PFSK-1 (cell line): Measurements from ENCODE around the gene VAV3.

Source experiments
- POLR2AphosphoS5 ChIP-seq: IDR thresholded peaks from 2 replicates; pipeline ENCODE4 v1.6.1; 2012; ENCODE audit warnings: low read depth, mild to moderate bottlenecking, control low read depth, low read length, moderate library complexity
- TF ChIP-seq, protein P1 (sequence below), 2 experiments: IDR thresholded peaks; 2 replicates each; pipeline versions ENCODE4 v1.6.1 to v1.8.0; 2011 to 2012; ENCODE audit warnings: low read depth in 2 of 2, low read length in 2 of 2, control low read depth in 1 of 2, inconsistent platforms in 1 of 2, mild to moderate bottlenecking in 1 of 2, moderate library complexity in 1 of 2; ENCODE audit not compliant: insufficient read depth in 1 of 2

DNA sequence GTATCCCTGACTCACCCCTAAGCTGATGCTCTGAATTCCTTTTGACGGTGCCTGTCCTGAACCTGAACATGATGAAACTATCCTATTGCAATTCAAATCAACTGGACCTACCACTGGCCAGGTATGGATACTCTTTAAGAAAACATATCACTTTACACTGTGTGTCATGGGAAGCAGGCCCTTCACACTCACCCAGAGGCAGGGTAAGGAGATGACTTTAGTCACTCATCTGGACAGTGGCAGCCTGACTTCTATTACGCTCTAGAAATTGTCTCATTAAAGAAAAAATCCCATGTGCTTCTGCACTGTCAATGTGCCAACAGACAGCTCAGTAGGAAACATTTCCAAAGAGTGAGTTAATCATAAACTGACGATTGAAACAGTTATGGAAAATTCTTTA is 94.3 kb downstream of the VAV3 start:
- TF ChIP-seq POLR2AphosphoS5 = no peak
- TF ChIP-seq, protein P1, sequence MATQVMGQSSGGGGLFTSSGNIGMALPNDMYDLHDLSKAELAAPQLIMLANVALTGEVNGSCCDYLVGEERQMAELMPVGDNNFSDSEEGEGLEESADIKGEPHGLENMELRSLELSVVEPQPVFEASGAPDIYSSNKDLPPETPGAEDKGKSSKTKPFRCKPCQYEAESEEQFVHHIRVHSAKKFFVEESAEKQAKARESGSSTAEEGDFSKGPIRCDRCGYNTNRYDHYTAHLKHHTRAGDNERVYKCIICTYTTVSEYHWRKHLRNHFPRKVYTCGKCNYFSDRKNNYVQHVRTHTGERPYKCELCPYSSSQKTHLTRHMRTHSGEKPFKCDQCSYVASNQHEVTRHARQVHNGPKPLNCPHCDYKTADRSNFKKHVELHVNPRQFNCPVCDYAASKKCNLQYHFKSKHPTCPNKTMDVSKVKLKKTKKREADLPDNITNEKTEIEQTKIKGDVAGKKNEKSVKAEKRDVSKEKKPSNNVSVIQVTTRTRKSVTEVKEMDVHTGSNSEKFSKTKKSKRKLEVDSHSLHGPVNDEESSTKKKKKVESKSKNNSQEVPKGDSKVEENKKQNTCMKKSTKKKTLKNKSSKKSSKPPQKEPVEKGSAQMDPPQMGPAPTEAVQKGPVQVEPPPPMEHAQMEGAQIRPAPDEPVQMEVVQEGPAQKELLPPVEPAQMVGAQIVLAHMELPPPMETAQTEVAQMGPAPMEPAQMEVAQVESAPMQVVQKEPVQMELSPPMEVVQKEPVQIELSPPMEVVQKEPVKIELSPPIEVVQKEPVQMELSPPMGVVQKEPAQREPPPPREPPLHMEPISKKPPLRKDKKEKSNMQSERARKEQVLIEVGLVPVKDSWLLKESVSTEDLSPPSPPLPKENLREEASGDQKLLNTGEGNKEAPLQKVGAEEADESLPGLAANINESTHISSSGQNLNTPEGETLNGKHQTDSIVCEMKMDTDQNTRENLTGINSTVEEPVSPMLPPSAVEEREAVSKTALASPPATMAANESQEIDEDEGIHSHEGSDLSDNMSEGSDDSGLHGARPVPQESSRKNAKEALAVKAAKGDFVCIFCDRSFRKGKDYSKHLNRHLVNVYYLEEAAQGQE (IDR thresholded peaks at IDR 0.05; ENCODE audit: insufficient read depth in 1 of 2, low read depth in 2 of 2, low read length in 2 of 2) = no peak
